Left kidney (tissue), 8 donors: ENCODE data around the gene KERA. TPM values are rescaled to one million over a fixed set of nuclear protein-coding genes. Genes with fewer than 3 reads are reported as not detected.
"Not testable (repeated sequence)": the region's sequence is repeated elsewhere in the genome, so short reads cannot be mapped to it uniquely, and the experiment has no call there.

Experiments used
- DNase-seq: peaks from one replicate; pipeline ENCODE4 v3.0.0-alpha.2; 2013
- long read RNA-seq, 8 donors: transcript quantifications; one replicate each; lab custom pipeline, GENCODE V29; 2026
- polyA plus RNA-seq: library from polyadenylated mRNA; unstranded; fragments of 120-200 nt; gene quantifications from one replicate; pipeline ENCODE4 v1.2.1, GENCODE V29; 2013; ENCODE audit not compliant: insufficient read length

KERA gene, protein sequence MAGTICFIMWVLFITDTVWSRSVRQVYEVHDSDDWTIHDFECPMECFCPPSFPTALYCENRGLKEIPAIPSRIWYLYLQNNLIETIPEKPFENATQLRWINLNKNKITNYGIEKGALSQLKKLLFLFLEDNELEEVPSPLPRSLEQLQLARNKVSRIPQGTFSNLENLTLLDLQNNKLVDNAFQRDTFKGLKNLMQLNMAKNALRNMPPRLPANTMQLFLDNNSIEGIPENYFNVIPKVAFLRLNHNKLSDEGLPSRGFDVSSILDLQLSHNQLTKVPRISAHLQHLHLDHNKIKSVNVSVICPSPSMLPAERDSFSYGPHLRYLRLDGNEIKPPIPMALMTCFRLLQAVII
- not detected for polyA plus RNA-seq
- long read RNA-seq, donor 1: 0 reads
- long read RNA-seq, donor 2: 0 reads
- long read RNA-seq, donor 3: 0 reads
- long read RNA-seq, donor 4: 0 reads
- long read RNA-seq, donor 5: 0 reads
- long read RNA-seq, donor 6: 0 reads
- long read RNA-seq, donor 7: 0 reads
- long read RNA-seq, donor 8: 0 reads

DNA sequence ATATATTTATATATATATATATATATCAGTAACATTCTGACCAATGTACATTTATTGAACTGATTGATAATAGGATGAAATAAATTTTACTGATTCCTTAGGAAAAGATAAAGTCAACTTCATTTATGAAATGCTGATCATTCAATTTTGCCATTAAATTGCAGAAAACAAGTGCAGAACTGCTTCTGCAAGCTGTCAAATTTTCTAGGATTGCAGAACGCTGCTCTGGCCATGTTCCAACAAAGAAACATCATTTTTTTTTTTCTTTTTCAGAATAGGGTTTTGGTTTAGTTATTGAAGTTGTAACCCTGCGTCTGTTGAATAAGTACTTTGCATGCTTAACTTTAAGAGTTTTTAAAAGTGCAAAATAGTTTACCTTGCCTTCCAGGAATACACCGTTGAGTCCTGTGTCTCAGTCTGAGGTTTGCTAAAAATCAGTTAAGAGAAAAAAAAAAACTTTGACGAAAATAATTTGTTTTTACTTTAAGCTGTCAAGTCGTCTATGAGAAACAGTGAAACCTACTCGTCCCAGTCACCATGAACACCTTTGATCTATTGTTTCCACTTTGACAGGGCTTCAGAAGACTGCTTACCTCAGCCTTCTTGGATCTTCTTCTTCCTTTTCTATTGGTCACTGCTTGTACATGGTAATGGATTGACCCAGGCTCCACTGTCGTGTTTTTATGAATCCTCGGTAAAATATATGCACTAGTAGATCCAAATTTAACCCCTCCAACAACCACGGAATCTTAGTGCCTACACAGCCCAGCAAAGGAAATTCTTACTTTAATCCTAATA is at the start of gene KERA:
Gene KERA, minus strand, starts transcription at position 657 of the 798 bp plus-strand sequence. CDS start 1,743 bp downstream, outside the sequence.
- DNase-seq: no peak

DNA sequence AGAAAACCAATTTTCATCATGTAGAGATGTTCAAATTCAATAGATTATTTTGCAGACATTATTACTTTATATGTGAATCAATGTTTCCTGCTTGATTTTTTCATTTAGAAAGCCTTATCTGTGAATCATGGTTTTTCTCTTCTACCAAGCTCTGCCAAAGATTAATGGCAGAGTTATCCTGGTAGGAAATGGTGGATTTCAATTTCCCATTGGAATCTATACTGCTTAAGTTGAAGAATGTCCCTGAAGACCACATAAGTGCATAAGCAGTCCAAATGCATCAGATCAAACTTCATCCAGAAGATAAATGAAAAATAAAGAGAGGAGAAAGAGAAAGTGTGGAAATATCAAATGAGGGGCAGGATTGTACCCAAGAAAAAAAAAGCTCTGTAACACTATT is 48.5 kb upstream of the KERA start:
- DNase-seq: no peak

DNA sequence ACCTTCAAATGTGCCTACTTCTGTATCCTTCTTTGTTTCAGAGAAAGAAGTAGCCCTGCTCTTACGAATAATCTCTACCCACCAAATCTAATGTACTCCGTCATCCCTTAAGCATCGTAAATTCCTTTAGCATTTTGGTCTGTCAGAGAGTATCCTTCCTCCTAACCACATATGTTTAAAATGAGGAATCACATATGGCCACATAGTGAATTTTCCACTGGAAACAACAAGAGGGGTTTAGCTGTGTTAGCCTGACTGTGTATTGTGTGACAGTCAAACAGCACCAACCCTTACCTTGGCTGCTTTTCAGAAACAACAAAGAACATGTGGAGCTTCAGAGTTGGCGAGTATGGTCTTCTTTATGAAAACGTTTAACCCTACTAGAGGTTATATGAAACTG is 48.0 kb upstream of the KERA start:
- DNase-seq: no peak

DNA sequence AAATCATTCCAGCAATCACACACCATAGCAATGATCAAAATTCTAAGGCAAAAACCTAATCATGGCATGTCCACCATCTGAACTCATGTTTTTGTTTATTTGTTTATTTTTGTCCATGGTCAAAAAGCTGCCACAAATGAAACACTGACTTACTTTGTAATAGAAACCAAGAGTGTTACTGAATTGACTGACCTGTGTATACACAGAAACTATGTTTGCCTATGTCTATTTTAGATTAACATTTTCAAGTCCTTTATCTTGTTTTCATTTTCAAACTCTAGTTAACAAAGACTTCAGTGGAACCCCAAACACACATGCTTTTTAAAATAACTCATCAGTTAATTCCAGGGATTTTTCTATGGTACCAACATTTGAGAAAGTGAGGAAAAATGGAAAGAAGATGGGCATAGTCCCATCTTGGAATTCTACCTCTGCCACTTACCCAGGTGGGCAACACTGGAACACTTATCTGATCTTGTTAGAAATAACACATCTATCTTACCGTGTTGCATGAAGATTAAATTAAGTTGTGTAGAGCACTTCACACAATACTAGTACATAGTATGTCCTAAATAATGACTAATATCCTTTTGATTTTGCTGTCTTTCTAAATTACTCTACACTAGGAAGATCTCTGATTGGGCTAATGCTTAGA is 47.1 kb upstream of the KERA start:
- DNase-seq: no peak

DNA sequence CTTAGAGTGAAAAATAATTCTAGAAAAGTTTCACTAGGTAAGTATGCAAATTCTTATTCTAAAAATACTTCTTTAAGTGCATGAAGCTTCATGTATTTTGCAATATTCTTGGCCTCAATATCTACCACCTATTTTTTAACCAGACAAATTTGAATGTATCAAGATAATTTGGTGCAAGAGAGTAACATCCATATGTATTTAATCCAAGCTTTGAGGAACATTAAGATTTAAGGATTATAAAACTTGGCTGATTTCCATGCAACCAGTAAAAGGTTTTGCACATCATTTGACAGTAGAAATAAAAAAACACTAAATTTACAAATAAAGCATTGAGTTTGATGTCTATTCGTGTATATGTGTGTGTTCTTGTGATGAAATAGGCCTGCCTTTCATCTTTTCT is 45.8 kb upstream of the KERA start:
- DNase-seq: no peak

DNA sequence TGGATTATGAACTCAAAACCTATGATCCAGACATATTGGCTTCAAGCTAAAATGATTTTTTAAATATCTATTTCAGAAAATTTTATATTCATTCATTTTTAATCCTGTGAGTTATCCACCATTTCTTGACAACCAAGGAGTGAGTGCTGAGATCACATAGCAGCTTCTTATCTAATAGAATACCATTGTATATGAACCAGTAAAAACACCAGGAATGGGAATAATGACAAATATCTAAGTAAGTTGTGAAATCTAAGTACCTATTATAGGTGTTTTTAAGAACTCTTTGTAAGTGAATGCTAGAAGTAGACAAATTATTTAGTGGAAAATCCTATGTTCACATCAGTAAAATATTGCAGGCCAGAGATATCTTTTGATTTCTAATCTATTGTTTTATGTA is 45.3 kb upstream of the KERA start:
- DNase-seq: no peak

DNA sequence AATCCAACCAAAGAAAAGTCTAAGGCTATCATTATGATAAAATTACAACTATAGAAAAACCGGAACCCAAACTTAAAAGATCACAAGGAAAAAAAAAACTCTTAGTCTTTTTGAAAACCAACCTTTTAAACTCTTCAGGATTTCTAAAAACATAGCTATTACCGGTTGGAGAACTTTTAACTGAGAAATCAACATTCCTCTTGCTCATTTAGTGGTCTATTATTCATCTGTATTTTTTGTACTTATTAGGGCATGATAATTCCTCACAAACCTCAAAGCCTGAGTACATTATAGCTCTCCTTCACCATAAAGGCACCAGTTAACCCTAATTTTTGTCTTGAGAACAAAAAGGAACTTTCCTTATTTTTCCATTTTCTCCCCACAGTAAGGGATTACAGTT is 43.1 kb upstream of the KERA start:
- DNase-seq: no peak

DNA sequence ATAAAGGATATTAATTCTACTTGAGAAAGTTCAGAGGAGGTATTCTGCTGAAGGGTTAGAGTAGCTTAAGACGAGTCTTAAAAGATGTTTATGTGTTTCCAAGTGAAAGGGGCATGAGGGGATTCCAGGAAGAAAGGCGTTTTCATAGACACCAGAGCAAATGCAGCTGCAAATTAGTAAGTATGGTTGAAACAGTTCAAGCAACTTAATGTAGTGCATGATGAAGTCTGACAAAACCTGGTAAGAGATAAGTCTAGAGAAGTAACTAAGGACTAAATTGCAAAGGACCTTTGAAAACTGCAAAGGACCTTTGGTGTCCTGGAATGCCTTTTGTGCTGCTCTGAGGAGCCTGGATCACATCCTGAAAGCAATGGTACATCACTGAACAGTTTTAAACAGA is 42.0 kb upstream of the KERA start:
- no peak for DNase-seq

DNA sequence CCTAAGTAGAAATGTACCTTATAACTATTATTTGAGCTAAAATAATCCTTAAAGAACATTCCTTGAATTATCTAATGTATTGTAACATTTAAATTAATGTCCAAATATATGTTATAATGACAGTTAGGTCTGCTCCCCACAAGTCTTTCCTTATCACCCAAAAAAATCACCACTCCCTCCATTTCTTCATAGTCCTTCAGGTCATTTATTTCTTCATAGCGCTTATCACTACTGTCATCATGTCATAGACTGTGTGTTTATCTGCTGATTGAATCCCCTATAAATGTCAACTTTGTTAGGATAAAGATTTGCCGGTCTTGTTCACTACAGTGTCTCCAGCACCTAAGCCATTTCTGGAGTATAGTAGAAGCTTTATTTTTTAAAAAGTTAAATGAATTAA is 41.5 kb upstream of the KERA start:
- DNase-seq: no peak

DNA sequence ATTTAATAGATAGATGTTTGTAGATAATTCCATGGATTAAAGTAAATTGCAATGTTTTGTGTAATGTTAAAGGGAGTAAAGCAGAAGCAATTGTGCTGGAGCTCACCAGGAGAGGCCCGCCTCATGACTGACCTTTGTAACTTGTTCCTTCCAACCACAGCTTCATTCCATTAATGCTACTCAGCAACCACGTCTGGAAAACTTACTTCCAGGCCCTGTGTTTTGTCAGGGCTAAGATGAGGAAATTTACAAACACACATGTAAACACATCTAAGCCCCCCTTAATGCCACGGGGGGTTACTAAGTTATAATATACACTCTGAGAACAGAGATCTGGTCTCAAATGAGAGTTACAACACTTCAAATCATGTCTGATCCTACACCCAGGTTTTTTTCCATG is 41.1 kb upstream of the KERA start:
- no peak for DNase-seq

DNA sequence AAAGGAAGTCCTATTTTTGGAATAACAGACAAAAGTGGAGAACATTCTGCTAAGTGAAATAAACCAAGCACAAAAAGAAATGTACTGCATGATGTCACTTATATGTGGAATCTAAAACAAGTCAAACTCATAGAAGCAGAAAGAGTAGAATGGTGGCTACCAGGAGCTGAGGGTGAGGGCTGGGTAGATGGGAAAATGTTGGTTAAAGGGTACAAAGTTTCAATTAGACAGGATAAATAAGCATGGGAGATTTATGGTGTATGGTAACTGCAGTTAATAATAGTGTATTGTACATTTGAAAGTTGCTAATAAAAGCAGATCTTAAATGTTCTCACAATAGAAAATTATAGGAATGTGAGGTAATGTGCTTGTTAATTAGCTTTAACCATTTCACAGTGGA is 40.6 kb upstream of the KERA start:
- no peak for DNase-seq

DNA sequence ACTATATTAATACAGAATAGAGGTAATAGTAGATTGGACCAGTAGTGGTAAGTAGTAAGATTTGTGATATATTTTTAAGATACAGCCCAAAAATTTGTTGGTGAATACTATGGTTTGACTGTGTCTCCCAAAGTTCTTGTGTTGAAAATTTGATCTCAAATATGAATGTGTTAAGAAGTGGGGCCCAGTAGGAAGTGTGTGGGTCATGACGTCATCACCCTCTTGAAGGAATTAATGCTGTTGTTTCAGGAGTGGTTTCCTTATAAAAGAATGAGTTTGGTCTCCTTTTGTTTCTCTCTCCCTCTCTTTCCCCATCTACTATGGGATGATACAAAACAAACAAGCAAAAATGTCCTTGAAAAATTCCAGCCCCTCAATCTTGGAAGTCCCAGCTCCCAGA is 37.1 kb upstream of the KERA start:
- DNase-seq: no peak

DNA sequence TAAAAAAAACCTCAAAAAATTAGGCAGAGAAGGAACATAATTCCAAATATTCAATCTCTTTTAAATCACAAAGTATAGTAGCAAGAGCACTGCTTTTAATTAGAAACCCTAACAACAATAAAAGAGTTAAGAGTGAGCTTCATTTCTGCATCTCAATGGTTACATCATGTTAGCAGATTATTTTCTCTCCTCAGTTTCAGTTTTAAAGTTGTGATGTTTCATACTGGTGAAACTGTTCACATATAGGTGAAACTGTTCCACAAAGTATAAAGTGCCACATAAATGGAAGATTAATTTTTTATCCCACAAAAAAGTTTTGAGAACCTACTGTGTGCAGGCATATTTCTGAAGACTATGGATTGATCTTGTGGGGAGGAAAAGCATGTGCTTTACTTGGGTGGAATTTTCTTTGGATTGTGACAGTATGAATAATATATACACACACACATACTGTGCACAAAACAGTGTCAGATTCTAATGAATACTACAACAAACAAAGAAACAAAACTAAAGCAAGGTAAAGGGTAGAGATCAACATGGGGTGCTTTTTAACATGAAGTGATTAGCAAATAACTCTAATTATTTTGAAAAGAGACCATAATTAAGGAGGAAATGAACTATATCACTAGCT is 36.3 kb upstream of the KERA start:
- DNase-seq: no peak

DNA sequence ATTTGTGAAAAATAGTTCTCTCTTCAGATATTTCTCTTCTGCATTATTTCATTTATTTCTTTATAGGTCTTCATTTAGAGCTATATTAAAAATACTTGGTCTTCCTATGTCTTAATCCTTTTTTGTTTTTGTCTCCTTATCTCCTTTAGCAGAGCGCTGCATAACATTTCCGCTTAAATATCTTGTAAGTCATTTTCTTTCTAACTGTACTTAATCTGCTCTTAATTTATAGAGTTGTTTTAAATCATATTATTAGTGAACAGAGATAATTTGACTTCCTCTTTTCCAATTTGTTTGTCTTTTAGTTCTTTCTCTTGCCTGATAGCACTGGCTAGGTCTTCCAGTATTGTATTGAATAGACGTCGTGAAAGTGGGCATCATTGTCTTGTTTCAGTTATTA is 35.5 kb upstream of the KERA start:
- DNase-seq: no peak

DNA sequence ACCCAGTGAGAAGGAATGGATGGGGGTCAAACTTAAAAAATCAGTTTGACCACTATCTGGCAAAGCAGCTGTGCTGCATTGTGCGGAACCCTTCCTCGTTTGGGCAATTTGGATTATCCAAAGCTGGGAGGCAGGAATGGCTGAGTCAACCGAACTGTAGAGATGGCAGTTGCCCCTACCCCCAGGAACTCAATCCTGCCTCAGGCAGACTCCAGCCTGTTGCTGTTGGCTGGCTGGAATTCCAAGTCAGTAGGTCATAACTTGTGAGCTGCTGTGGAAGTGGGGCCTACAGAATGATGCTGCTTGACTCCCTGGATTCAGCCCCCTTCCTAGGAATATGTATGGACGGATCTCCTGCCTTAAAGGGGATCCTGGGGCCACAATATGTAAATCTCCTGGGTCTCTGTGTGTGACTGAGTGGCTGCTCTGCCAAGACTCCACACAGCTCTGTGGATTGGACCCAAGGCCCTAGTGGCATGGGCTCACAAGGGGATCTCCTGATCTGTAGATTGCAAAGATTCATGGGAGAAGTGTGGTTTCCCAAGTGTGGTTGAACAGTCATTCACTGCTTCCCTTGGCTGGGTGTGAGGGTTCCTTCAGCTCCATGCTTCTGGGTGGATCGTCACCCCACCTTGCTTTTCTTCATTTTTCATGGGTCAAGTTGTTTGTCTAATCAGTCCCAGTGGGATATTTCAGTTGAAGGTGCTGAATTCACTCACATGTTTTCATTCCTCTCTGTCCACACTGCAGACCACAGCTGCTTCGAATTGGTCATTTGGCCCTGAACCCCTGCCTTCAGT is 34.3 kb upstream of the KERA start:
- no peak for DNase-seq

DNA sequence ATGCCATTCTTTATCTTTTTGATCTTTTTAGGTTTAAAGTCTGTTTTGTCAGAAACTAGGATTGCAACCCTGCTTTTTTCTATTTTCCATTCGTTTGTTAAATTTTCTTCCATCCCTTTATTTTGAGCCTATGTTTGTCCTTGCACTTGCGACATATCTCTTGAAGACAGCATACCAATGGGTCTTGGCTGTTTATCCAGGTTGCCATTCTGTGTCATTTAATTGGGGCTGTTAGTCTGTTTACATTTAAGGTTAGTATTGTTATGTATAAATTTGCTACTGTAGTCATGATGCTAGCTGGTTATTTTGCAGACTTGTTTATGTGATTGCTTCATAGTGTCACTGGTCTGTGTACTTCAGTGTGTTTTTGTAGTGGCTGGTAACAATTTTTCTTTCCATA is 32.1 kb upstream of the KERA start:
- not testable (repeated sequence) for DNase-seq

DNA sequence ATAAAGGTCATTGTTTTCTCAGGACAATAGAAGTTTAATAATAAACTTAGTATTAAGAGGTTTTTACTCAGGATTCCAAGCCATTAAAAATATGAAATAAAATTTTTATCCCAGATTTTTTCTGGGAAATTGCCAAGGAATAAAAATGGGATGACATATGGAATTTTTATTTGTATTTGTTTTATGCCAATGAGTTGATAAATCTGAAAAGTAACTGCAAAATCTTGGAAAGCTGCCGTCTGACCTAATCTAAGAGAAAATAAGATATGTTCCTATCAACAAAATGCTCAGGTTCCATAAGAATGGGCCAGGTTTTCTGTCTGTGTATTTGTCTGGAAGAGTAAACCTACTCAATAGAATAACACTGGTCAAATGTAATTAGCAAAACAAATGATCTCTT is 22.2 kb upstream of the KERA start:
- no peak for DNase-seq

DNA sequence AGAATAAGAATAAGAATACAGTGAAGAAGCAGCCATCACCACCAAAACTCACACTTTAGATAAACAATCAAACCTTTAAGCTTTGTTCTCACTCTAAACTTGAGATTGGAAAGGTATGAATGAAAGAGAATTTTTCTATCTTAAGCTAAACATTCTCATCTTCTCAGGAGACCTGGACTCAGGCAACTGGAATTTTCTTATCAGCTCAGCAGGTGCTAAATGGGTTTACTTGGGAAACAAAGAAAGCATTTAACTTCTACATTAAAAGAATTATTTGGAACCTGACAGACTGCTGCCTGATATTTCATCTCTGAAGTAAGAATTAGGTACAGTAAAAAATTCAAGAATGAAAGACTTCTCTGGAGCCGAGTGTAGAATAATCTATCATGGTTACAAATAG is 20.7 kb upstream of the KERA start:
- DNase-seq: no peak

DNA sequence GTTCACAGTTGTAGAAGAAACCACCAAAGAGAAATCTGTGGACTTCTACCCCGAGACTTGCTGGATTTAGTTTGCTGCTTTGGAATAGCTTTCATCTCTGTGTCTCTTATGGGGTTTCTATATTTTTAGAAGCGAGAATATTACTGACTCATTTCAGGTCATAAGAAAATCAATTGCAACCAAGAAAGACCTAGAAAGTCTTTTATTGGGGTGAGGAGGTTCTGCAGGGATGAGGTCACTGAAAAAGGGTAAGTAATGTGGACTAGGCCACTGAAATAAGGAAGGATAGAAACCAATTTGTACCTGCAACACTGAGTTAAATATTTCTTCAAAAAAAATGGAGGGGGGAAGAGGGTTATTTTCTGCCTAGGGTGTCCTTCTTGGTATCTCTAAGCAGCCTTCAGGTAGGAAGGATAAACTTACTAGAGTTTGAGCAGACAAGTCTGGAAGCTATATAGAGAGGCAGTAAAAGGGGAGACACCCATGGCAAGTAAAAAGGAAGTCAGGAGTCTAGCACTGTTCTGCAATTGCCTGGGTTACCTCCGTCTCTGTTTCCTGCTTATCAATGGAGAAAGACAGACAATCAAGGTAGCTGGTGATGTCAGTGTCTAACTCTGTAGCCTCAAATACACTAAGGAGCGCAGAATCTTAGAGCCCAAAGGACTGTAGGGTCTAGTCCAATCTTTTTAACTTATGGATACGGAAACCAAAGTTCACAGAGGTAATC is 19.6 kb upstream of the KERA start:
- no peak for DNase-seq

DNA sequence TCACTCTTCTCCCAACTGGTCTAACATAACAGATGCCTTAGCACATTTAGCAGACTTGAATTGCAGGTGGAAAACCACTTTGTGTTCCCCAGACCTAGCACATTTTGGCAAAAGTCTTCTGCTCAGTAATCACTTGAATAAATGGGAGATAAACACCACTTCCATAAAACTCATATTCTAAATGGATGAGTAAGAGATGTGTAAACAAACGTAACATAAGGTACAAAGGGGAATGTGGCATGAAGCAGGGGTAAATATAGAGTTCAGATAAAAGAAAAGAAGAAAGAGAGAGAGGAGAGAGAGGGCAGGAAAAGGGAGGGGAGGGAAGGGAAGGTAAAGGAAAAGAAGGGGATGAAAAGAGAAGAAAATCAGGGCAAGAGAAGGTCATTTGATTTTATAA is 17.0 kb upstream of the KERA start:
- DNase-seq: no peak
